Measurements from ENCODE around the gene TAF1D.
"Not testable (repeated sequence)": the region's sequence is repeated elsewhere in the genome, so short reads cannot be mapped to it uniquely, and the experiment has no call there.

TAF1D gene

DNA sequence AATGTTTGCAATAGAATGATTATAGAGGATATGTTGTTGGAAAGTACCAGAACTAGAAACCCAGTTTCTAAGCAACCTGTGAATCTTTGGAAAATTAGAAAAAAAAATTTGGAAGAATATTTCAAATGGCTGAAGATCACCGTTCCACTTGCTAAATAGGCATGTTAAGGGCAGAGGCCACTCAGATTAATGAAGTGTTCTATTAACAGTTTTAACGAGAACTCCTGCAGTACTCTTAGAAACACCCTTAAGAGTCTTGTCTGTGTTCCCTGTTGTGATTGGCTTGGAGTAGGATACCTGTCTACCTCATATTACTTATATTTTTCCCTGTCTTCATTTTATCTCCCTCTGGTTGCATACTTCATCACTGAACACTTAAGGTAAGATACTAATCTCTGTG is 4.8 kb upstream of the TAF1D start:
- no peak for DNase-seq

- not testable (repeated sequence) for DNase-seq
These were observed 3.9 kb upstream of the TAF1D start for GRCh38 chr11:93745005-93745755.

DNA sequence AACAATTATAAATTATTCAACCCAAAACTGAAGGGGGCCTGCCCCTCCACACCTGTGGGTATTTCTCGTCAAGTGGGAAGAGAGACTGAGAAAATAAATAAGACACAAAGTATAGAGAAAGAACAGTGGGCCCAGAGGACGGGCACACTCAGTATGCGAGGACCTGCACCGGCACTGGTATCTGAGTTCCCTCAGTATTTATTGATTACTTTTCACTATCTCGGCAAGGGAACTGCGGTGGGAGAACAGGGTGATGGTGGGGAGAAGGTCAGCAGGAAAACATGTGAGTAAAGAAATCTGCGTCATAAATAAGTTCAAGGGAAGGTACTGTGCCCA is 3.3 kb upstream of the TAF1D start:
- DNase-seq: no peak

GRCh38 chr11:93743291-93743690 is 2.0 kb upstream of the TAF1D start:
- no peak for DNase-seq

GRCh38 chr11:93741882-93742226 is 559 bp upstream of the TAF1D start:
- no peak for DNase-seq

GRCh38 chr11:93740730-93741093 is 583 bp downstream of the TAF1D start:
- DNase-seq: peak; percentile 64

- DNase-seq: peak; percentile 25 to 44
These were observed 1.1 kb downstream of the TAF1D start for GRCh38 chr11:93740031-93740729.

GRCh38 chr11:93738647-93739081 is 2.6 kb downstream of the TAF1D start:
- no peak for DNase-seq

DNA sequence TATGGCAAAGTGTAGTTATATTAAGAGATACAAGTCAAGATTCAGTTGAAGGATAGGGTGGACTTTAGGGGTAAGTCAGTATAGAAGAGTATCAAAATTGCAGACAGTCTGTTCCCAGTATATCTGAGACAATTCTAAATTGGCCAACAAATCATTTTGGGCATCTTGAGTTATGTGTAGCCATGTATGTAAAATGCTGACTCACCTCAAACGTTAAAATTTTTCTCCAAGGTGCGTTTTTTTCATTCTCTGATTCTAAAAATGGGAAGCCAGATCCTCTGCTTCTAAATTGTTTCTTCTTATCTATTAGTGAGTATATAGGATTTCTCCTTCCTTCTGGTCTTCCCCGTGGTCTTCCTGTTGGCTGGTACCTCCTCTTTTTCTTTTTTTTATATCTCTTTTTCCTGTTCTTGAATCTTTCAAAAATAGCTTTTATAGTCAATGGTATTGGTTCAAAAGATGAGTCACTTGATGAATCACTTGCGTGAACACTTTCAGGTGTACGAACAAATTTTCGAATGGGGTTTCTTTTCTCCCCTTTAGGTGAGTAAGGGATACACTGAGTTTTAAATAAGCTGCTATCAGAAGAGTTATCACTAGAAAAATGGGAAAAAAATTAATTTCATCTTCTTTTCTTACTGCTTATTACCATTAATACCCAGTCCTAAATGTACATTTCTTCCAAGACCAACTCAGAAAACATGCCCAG is 3.2 kb downstream of the TAF1D start:
- no peak for DNase-seq

DNA sequence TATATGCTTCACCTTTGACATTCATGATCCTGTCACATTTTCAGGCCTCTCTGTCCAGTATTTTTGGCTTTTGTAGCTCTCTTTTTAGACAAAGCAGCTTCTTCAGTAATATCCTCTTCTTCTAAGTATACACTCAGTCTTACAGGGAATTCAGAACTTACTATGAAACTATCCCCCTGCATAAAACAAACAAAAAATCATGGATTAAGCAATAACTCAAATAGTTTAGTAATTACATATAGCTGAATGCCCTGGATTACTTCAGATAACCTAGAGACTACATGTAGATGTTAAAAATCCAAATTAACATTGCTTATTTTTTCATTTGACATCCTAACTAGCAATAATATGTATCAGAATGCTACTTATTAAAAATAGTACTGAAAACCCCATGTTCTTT is 5.2 kb downstream of the TAF1D start:
- DNase-seq: no peak

DNA sequence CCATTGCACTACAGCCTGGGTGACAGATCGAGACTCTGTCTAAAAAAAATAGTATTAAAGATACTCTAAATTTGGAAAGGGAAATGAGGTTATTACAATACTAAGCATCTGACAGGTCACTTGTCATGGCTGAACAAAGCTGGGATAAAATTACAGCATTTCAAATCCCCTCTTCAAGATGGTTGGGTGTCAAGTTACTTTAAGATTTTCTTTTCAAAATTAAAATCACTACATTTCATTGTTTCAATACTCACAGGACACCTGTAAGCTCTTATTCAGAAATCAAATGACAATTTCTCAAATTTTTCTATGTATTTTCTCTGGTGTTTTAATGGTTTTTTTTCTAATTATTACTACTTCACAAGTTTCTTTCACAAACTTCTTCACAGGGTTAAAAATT is 5.7 kb downstream of the TAF1D start:
- no peak for DNase-seq

DNA sequence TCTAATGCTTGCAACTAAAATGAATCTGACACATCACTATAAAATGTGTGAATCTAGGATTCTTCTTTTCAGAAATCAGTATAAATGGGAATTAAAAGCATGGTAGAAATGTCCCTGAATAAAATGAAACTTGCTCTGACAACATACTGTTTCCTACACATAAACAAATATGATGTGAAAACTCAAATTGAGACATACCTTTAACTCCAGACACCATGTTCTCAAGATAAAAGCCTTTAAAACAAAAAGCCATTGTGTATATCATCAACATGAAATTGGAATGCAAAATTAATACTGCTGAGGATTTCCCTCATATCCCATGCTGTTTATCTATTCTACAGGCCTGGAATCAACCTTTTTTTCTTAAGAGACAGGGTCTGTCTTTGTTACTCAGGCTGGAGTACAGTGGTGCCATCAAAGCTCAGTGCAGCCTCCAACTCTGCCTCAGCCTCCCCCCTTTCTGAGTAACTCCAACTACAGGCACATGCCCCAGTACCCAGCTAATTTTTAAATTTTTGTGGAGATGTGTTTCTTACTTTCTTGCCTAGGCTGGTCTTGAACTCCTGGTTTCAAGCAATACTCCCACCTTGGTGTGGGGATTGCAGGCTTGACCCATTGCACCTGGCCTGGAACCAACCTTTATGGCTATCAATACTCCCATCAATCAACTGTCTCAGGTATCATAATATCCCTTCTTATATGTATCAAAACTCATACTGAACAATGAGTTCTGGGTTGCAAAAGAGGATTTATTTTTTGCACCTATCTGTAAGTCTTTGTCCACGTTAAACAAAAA is 6.7 kb downstream of the TAF1D start:
- no peak for DNase-seq

- no peak for DNase-seq
These were observed 7.8 kb downstream of the TAF1D start for GRCh38 chr11:93733474-93733873.

DNA sequence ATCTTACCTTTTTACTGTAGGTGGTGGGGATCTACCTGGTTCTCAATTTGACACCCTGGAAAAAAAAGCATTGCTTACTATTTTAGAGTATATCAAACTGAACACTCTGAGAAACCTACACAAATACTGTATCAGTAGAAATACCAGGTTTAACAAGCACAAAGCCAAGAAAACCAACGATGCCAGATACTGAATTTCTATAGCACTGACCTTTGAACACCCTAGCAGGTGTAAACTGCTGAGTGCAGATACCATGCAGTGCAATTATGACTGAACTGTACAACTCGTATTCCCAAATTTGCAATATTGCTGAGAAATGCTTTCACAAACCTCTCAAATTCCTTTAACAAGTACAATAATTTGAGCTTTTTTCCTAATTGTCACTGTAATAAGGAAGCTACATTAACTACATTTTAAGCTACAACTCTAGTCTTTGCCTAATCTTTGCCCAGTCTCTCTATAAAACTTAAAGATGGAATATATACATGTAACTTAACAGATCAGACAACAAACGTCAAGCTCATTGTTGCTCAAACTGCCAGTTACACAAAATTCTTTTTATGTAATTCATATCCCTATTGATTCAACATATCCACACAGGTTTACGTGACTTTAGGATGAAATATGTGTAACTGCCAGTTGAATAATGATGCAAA is 8.9 kb downstream of the TAF1D start:
- no peak for DNase-seq

GRCh38 chr11:93730108-93731107 is 10.9 kb downstream of the TAF1D start:
- no peak for DNase-seq

DNA sequence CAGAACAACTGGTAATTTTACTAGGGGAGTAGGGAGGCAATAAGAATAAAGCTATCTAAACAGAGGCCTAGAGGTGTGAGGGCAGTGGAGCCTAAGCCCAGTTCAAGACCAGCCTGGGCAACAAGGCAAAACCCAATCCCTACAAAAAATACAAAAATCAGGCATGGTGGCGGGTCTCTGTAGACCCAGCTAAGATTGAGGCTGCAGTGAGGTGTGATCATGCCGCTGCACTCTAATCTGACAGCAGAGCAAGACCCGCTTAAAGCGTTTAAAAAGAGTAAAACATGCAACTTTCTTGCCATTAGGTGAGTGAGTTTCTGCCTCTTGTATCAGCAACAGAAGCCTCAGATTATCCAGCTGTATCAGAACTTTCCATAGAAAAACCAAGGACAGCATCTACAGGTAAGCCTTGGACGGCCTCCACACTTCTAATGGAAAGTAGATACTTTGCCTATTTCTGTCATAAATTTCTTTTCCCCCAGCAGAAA is 12.1 kb downstream of the TAF1D start:
- no peak for DNase-seq

DNA sequence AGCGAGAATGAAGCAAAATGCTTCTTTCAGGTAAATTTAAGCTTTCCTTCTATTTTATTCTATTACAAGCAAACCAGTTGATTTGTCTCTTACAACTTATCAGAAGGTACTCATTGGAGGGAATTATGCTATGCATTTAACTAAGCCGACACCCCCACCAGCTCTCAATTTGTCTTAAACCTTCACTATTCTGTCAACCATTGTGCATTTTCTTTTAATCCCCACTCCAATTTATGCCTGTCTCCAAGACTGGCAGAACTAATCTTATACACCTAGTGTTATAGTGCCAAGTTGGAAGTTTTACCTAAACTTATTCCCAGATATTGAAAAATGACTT is 12.5 kb downstream of the TAF1D start:
- DNase-seq: no peak

DNA sequence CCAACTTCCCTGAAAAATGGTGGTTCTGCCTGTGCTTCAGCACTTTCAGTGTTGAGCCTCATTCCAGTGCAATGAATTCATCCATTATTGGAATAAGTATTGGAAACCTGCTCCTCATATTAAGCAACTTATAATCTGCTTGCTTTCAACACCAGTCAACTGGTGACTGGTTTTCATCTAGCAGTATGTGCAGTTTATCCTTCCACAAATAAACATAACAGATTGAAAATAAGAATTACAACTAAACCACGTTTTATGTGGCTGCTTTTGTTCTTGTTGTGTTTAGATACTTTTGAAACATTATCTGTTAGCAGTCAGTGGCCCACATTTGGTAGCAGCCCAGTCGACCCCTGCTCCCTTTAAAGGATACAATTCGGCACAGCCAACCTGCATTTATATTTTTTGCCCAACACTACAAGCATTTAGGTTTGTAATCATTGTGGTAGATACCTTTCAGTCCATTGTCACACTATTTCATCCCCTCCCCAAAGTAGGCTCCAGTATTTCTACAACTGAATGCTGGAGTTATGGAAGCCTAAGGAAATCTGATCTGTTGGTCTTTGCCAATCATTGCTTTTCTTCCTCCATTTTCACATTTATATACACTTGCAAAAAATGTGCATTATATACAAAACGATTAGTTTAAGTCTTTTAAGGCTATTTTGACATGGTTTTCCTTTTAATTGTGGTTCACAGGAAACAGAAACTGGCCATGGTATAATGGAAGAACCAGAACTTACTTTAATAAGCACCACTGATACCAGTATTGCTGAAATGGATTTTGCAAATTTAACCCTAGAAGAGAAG is 13.1 kb downstream of the TAF1D start:
- DNase-seq: no peak

DNA sequence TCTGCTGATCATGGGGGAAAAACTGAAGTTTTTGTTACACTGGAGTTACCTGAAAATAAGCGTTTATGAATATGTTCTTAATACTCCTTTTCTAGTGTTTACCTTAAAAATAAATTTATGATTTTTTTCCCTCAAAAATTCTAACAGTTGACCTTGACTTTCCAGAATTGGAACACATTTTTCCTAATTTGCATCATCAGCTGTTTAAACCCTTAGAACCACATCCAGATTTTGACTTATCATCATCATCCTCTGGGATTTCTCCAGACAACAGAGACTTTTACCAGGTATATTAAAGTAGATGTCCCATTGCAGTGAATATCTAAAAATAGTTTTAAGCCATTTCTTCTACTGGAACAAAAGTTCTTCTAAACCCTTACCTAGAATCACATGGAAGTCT is 17.2 kb downstream of the TAF1D start:
- DNase-seq: no peak

DNA sequence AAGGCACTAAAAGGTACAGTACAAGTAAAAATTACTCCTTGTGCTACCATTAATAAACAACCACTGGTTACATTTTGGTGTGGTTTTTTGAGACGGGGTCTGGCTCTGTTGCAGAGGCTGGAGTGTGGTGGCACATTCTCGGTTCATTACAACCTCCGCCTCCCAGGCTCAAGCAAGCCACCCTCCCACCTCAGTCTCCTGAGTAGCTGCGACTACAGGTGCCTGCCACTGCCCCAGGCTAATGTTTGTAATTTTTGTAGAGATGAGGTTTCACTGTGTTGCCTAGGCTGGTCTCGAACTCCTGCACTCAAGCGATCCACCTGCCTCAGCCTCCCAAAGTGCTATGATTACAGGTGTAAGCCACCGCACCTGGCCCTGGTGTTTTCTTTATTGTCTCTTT is 20.8 kb downstream of the TAF1D start:
- no peak for DNase-seq

GRCh38 chr11:93719310-93719709 is 22.0 kb downstream of the TAF1D start:
- no peak for DNase-seq
